Heart right ventricle (tissue), 16 donors: ENCODE data around the gene CD200R1. TPM values are rescaled to one million over a fixed set of nuclear protein-coding genes. Genes with fewer than 3 reads are reported as not detected.

Experiments used
- ATAC-seq, 8 donors: fragments of 200-7000 bp; cut with Tn5 transposase; one replicate each; pipeline ENCODE4 v1.9.1; 2020; ENCODE audit warnings: mild to moderate bottlenecking in 8 of 8, moderate library complexity in 8 of 8, moderate number of reproducible peaks in 1 of 8
- DNase-seq, 2 donors: peaks; one replicate each; pipeline ENCODE4 v3.0.0-alpha.2; 2020
- H3K27ac ChIP-seq, 10 donors: fragments of 200-600 bp; sonication (generic) in 2 of 10; one replicate each; pipeline versions ENCODE4 v1.5.0 to v1.8.0; 2020 to 2022; ENCODE audit warnings: mild to moderate bottlenecking in 3 of 10
- H3K27me3 ChIP-seq, 7 donors: fragments of 200-600 bp; one replicate each; pipeline ENCODE4 v1.8.0; 2021 to 2022; ENCODE audit warnings: mild to moderate bottlenecking in 2 of 7
- H3K36me3 ChIP-seq, 9 donors: fragments of 200-600 bp; sonication (generic) in 1 of 9; one replicate each; pipeline versions ENCODE4 v1.5.0 to v1.8.0; 2020 to 2022; ENCODE audit warnings: mild to moderate bottlenecking in 2 of 9
- H3K4me1 ChIP-seq, 9 donors: fragments of 200-600 bp; sonication (generic) in 1 of 9; one replicate each; pipeline versions ENCODE4 v1.5.0 to v1.8.0; 2020 to 2022; ENCODE audit warnings: mild to moderate bottlenecking in 4 of 9
- H3K4me3 ChIP-seq, 10 donors: fragments of 200-600 bp; sonication (generic) in 2 of 10; one replicate each; pipeline versions ENCODE4 v1.5.0 to v1.8.0; 2020 to 2022; ENCODE audit warnings: mild to moderate bottlenecking in 7 of 10, moderate library complexity in 2 of 10
- H3K9me3 ChIP-seq, 11 donors: fragments of 200-600 bp in 10 of 11; sonication (generic) in 2 of 11; one replicate each; pipeline versions ENCODE4 v1.5.0 to v1.8.0; 2013 to 2022; ENCODE audit warnings: mild to moderate bottlenecking in 2 of 11, control low read depth in 1 of 11, moderate library complexity in 1 of 11
- CTCF ChIP-seq, 9 donors: fragments of 200-600 bp; sonication (generic) in 2 of 9; IDR thresholded peaks; one replicate each; pipeline versions ENCODE4 v1.5.0 to v1.8.0; 2021 to 2022; ENCODE audit warnings: antibody characterized with exemption in 9 of 9, mild to moderate bottlenecking in 5 of 9, moderate library complexity in 1 of 9
- WGBS, 2 donors: extraction: QIAGEN DNeasy Blood & Tissue Kit; methylation state at CpG; one replicate each; pipeline ENCODE4 v1.1.7; 2013; ENCODE audit warnings: inconsistent platforms in 1 of 2; 5-methylcytosine and 5-hydroxymethylcytosine counted together
- intact Hi-C, 10 donors: fragments of 100-400 bp; cut with DNase I; formaldehyde crosslinking; loops; one replicate each; pipeline versions ENCODE4 v1.11.1 to v1.14.2; 2022
- polyA plus RNA-seq, 2 donors: library from polyadenylated mRNA; stranded (reverse); fragments of 200-250 nt; gene quantifications; one replicate each; pipeline ENCODE4 v1.2.3, GENCODE V29; 2013
- total RNA-seq, 10 donors: library from RNA; stranded (reverse); fragmentation: NEBNext Ultra II Directional in 3 of 10; extraction: Animal tissue kit (Norgen Biotek cat#: 25700) in 3 of 10; gene quantifications; one replicate each; pipeline versions ENCODE4 v1.2.1 to v1.2.4, GENCODE V29; 2021 to 2023
- donor health status: Arrhythmogenic right ventricular cardiomyopathy.
- donor health status: ischemic (EF 13 %, LVEDD 7.1; RV severe dilation, severe dysfunction).
- donor health status: healthy with polysubstance abuse.
- donor health status: DM: no; HTN: yes; CAD: no.
- donor health status: DM: no; HTN: no; CAD: no.
- donor health status: ischemic (EF 25% LVEDD 6.9; RV normal size, moderate dysfunction).
- donor health status: ischemic (EF 25% LVEDD 5.7; RV mildly dilated, moderate dysfunction).
- donor health status: healthy.
- donor health status: DM: yes; HTN: yes; CAD: no.
- donor health status: Ischemic cardiomyopathy.
- donor health status: ischemic (EF 35%, LVEDD 5.7; RV mildly dilated, moderate dysfunction).
- donor health status: nonischemic (EF 11% LVEDD 7.7; RV severe dilation, severe dysfunction).
- donor health status: DM: yes; HTN: yes; CAD: no.
- donor health status: PGD.
- donor health status: ischemic (EF 29% LVEDD 5.4; RV normal size, mild dysfunction).
- donor health status: nonischemic (EF 23%, LVEDD 6.1; RV moderate dilation, normal function).

CD200R1 gene
- total and polyA plus RNA-seq, 12 donors: 0.07 to 2.6 (median 0.45) TPM

- DNase-seq (no peak), ATAC-seq (no peak)
- intact Hi-C loops: no loop called here
- 79 to 83% methylated on average over 7 of the region's 7 CpGs for WGBS, 2 donors
- Histone ChIP-seq H3K4me1 (no peaks in the 10 kb centered on the region), H3K36me3 (peaks cover 0 to 100% (median 61%) of the 10 kb centered on the region in 9 donors), H3K27me3 (no peaks in the 10 kb centered on the region), H3K4me3 (no peak overlapping the region), H3K27ac (peak overlapping the region in 1 of 10 donors; percentile 4), H3K9me3 (no peaks in the 10 kb centered on the region)
- no peak for TF ChIP-seq CTCF (IDR thresholded peaks at IDR 0.05)
These were observed 30.7 kb upstream of the CD200R1 start for GRCh38 chr3:113005611-113006010.

- TF ChIP-seq CTCF (IDR thresholded peaks at IDR 0.05): no peak
- H3K4me1 ChIP-seq: no peaks in the 10 kb centered on the region
- no peaks in the 10 kb centered on the region for H3K27me3 ChIP-seq
- H3K4me3 ChIP-seq: no peak overlapping the region
- ATAC-seq: peak in 1 of 8 donors; percentile 29
- no peaks in the 10 kb centered on the region for H3K9me3 ChIP-seq
- DNase-seq: no peak
- H3K27ac ChIP-seq: no peak overlapping the region
- peaks cover 0 to 100% (median 72%) of the 10 kb centered on the region in 9 donors for H3K36me3 ChIP-seq
- intact Hi-C loops: no loop called here
These were observed 27.8 kb upstream of the CD200R1 start for GRCh38 chr3:113002679-113003078.

GRCh38 chr3:113002037-113002436 is 27.1 kb upstream of the CD200R1 start:
- Histone ChIP-seq H3K27ac (no peak overlapping the region), H3K4me1 (no peaks in the 10 kb centered on the region), H3K27me3 (no peaks in the 10 kb centered on the region), H3K4me3 (no peak overlapping the region), H3K36me3 (peaks cover 0 to 100% (median 74%) of the 10 kb centered on the region in 9 donors), H3K9me3 (no peaks in the 10 kb centered on the region)
- no peak for TF ChIP-seq CTCF (IDR thresholded peaks at IDR 0.05)
- intact Hi-C loops: no loop called here
- ATAC-seq (no peak), DNase-seq (no peak)

- DNase-seq: no peak
- intact Hi-C loops: no loop called here
These were observed 25.8 kb upstream of the CD200R1 start for GRCh38 chr3:113000691-113001090.

More at GRCh38 chr3:113000691-113001090, 25.8 kb upstream of the CD200R1 start:
- Histone ChIP-seq H3K36me3 (peaks cover 0 to 98% (median 65%) of the 10 kb centered on the region in 9 donors), H3K9me3 (no peaks in the 10 kb centered on the region), H3K27ac (no peak overlapping the region), H3K4me3 (no peak overlapping the region), H3K27me3 (no peaks in the 10 kb centered on the region), H3K4me1 (no peaks in the 10 kb centered on the region)
- TF ChIP-seq CTCF (IDR thresholded peaks at IDR 0.05): no peak
- ATAC-seq: no peak
- 83 to 90% methylated on average over 4 of the region's 4 CpGs for WGBS, 2 donors
